Upper lobe of left lung (tissue), 4 donors: Measurements from ENCODE around the gene TEF.

Experiments used
- POLR2A ChIP-seq, 4 donors: fragments of 450-650 bp; IDR thresholded peaks; one replicate each; pipeline ENCODE4 v1.5.1; 2016 to 2017; ENCODE audit warnings: antibody characterized with exemption in 4 of 4, mild to moderate bottlenecking in 2 of 4
- POLR2AphosphoS5 ChIP-seq, 2 donors: sonication (generic); formaldehyde crosslinking; IDR thresholded peaks; one replicate each; pipeline ENCODE4 v1.5.1; 2017; ENCODE audit warnings: antibody characterized with exemption in 2 of 2
- TF ChIP-seq, protein P1 (sequence below), 6 experiments: fragments of 450-650 bp in 4 of 6; fragments of 200-600 bp in 2 of 6; sonication (generic) in 2 of 6; IDR thresholded peaks; one replicate each; pipeline ENCODE4 v1.5.1; 2016 to 2019; ENCODE audit warnings: antibody characterized with exemption in 6 of 6

GRCh38 chr22:41425660-41426365 lies 44.1 kb downstream of the TEF start:
- TF ChIP-seq POLR2AphosphoS5 (IDR thresholded peaks at IDR 0.05) = no peak
- TF ChIP-seq, protein P1, sequence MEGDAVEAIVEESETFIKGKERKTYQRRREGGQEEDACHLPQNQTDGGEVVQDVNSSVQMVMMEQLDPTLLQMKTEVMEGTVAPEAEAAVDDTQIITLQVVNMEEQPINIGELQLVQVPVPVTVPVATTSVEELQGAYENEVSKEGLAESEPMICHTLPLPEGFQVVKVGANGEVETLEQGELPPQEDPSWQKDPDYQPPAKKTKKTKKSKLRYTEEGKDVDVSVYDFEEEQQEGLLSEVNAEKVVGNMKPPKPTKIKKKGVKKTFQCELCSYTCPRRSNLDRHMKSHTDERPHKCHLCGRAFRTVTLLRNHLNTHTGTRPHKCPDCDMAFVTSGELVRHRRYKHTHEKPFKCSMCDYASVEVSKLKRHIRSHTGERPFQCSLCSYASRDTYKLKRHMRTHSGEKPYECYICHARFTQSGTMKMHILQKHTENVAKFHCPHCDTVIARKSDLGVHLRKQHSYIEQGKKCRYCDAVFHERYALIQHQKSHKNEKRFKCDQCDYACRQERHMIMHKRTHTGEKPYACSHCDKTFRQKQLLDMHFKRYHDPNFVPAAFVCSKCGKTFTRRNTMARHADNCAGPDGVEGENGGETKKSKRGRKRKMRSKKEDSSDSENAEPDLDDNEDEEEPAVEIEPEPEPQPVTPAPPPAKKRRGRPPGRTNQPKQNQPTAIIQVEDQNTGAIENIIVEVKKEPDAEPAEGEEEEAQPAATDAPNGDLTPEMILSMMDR (IDR thresholded peaks at IDR 0.05) = no peak
- TF ChIP-seq POLR2A (IDR thresholded peaks at IDR 0.05) = no peak
